ENCODE results near the gene GBP4.

The GBP4 gene

DNA sequence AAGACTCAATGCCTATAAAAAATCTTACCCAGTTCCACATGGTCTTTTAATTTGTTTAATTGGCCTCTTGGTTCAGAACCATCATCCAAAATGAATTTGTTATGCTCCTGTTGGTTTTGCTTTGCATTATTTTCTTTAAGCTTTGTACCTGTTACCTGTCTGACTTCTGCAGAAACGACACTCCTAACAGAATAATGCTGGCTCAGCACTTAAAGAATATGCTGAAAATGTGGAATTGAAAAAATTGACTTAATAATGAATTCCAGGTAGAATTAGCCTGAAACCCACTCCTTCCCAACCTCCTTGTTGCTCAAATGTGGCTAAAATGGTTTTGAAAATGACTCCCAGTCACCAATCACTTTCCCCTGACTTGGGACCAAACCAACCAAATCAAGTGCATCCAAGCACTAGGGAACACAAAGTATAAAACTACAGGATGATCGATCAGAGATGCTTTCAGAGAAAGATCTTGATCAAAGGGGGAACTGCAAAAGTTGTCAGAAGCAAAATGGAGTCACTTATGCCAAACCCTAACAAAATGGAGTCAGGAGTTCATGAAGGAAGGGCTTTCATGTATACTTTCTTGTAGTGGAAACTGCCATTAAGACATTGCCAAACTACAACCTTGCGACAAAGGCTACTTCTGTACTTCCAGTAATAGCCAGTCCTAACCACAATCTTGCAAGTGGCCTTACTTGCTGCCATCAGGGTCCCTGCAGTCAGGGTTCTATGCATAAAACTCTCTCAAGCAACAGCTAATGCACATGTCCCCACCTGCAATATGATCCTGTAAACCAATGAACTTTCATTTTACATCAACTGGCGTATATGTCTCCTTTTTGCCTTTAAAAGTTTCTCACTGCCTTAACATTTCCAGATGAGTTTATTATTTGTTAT, 28.3 kb downstream of the GBP4 start:
- no peak for DNase-seq

DNA sequence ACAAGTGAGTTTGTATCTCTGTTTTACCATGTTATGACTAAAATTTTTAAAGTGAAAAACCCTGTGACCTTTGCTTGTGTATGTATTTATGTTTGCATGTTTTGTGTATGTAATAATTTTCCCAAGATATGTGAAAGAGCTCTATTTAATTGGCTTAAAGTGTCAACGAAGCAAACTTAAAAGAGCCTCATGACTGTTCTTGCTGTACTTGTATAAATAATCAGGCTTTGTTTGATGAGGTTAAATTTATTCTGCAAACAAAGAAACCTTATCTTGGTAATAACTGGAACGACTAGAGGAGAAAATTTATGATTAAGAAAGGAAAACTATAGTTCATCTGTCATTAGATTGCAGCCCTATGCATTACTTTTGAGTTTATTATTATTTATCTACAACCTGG, 29.6 kb downstream of the GBP4 start:
- no peak for DNase-seq

DNA sequence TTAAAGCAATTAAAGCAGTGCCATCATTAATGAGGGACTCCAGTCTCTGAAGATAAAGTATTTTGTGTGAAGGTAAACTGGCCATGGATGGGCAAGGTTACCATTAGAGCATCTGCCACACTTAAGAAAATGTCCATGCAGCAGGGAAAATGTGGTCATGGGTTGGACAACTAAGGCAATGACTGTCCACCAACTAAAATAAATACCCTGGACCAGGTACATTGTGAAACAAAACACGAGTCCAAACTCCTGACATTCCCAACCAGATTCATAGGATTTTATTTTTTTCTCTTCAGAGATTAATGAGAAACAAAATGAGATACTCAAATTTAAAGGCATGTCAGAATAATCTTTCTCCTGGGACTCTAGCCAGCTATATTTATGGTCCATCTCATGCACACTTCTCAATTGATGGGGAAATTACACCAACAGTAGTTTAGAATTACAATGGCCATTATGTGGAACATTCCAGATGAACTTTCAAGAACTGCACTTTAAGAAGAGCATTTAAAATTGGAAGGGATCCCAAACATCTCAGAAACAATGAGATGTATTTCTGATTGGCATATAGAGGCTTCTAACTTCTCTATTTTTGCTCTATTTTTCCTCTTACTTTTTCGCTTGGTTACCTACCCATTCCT, 31.0 kb downstream of the GBP4 start:
- DNase-seq = no peak

DNA sequence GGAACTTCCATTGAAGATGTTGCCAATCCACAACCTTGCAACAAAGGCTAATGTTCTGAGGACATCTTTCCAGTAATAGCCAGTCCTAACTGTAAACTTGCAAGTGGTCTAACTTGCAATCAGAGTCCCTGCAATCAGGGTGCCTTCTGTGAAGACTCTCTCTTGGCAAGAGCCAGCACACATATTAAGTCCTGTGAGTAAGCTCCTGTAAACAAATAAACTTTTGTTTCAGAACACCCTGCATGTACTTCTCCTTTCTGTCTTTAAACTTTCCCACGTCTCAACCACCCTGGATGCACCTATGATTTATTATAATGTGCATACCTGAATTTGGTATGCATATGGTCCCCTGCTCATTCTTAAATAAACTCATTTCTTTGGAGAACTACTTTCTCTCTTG, 32.0 kb downstream of the GBP4 start:
- no peak for DNase-seq

DNA sequence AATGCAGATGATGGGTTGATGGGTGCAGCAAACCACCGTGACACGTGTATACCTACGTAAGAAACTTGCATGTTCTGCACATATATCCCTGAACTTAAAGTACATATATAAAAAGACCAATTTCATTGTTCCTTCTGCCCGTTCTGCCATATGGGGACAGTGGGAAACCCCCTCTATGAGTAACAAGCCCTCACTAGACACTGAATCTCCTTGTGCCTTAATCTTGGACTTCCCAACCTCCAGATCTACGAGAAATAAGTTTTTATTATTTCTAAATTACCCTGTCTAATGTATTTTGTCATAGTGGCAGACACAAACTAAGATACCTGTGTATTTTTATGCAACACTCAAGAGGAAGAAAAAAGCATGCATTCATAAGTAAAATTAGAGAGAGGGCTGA, 32.9 kb downstream of the GBP4 start:
- no peak for DNase-seq

DNA sequence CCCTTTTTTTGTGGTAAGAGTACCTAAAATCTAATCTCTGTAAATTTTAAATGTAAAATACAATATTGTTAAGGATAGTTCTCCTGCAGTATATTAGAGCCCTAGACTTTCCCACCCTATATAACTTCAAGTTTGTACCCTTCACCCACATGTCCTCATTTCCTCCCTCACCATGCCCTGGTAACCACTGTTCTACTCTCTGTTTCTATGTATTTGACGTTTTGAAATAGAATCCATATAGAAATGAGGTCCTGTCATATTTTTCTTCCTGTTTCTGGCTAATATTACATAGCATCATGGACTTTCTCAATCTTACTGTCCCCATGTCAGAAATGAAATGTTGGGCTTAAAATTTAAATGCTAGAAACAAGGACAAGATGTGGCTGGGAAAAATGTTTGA, 47.7 kb downstream of the GBP4 start:
- no peak for DNase-seq

DNA sequence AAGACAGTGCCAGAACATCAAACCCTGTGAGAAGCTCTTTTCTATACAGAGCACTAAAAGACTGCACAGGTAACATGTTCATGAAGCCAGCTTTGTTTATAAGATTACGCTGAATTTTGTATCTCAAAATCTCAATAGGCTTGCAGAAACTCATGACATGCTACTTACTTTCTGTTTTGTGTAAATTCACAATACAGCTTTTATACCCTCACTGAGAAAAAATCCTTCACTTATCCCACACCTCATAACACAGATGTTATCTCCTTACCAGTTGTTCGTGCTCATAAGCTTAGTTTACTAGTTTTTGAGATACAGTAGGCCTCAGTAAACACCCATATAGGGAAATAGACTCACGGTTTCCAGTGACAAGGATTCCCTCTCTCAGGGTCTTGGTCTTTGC, 48.8 kb downstream of the GBP4 start:
- no peak for DNase-seq

DNA sequence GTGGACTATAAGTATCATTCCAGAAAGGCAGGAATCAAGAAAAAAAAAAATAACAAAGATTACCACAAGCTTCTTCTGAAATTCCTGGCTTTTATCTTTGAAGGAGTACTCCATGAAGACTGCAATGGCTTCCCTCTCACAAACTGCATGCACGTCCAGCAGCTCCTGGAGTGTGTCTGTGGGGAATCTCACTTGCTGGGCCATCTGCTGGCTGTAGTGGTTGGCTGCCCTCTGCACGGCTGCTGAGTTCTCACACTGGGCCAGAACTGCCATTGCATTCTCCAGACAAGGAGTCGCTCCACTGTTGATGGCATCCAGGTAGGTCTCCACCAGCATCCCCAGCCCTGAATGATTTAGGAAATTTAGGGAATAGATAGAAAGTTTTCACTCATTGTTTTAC, 49.5 kb downstream of the GBP4 start:
- DNase-seq = no peak

DNA sequence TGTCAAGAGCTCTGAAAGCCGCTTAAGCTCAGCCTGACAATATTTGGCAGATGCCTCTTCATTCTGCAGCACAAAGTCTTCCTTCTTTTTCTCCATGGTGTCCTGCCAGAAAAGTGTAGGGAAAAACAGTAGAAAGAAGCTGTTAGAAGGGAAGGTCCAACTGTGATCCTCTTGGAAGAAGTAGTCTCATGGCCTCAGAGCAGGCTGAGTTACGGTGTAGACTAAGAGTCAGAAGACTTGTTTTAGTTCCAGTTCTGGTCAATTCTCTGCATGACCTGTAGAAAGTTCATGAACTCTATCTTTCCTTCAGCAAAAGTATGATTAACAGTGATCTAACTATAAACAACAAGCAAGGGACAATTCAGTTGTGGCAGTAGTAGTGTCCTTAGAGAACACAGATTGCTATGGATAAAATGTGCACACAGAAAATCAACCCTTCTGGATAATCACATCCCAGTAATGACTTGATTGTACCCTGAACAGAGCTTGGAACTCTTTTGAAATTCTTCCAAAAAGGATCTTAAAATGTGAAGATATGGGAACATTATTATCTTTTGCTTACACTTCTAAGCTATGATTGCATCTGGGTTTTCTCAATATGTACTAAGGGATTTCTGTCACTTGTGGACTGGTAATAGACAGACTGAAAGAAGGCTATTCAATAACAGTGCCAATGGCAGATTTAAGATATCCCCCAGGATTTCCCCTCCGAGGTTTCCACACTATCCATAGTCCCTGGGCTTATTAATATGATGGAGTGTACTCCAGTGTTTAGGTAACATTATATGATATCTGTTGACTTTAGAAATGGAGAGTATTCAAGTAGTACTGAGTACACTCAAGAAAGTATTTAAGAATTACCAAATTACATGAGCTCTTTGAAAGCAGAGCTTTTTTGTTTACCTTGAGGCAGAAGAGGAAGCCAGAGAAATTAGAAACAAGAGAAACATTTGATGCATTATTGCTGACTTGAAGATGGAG, 50.8 kb downstream of the GBP4 start:
- DNase-seq = no peak

DNA sequence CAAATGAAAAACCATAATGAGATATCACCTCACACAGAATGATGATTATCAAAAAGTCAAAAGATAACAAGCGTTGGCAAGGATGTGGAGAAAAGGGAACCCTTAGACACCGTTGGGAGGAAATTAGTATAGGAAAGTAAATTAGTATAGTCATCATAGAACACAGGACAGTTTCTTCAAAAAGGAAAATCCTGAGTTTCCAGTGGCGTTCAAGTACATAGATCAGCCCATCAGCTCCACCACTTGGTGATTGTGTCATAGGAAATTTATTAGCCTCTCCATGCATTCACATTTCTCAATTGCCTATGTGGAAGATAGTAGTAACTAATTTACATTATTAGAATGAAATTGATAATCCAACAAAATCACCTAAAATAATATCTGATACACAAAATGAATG, 52.0 kb downstream of the GBP4 start:
- no peak for DNase-seq

DNA sequence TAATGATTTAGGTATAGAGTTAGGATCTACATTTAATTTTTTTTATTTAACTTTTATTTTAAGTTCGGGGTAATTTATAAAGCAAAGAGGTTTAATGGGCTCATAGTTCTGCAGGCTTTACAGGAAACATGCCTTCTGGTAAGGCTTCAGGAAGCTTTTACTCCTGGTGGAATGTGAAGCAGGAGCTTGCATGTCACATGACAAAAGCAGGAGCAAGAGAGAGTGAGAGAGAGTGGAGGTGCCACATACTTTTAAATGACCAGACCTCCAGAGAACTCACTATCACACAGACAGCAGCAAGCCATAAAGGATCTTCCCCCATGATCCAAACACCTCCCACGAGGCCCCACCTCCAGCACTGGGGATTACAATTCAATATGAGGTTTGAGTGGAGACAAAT, 55.3 kb downstream of the GBP4 start:
- DNase-seq = no peak

DNA sequence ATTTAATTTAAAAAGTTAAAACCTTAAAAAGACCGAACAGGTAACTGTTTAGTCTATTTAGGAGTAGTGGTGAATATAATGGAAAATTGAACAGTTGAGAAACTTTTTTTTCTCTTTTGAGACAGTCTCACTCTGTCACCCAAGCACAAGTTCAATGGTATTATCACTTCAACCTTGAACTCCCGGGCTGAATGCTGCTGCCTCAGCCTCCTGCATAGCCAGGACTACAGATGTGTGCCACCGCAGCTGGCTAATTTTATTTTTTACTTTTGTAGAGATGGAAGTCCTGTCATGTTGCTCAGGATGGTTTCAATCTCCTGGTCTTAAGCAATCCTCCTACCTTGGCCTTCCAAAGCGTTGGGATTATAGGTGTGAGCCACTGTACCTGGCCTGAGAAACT, 56.6 kb downstream of the GBP4 start:
- DNase-seq = no peak

DNA sequence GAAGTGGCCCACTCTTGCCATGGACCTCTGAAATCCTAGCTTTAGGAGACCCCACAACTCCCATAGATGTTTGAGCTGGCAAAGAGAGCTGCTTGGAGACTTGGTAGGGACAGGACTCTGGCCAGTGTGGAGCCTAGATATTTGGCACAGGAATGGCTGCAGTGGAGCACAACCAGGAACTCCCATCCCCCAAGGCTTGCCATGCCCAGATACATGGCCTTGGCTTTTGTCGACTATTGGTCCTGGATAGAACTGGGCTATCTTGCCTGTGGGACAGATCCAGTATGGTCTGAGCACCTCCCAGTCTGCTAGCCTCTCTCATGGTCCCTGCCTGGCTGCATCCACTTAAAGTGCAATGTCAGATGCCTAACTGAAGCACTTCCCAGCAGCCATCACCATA, 65.0 kb downstream of the GBP4 start:
- no peak for DNase-seq
